NCI-H345 treated with DMSO at 0.1 percent for 48 hours (cell line): Measurements from ENCODE around the gene C2orf42.
"Not testable (repeated sequence)": the region's sequence is repeated elsewhere in the genome, so short reads cannot be mapped to it uniquely, and the experiment has no call there.

ENCODE experiments used
- DNase-seq: peaks from one replicate; lab custom pipeline; 2025; ENCODE audit not compliant: unreplicated experiment; lab: John Stamatoyannopoulos, UW

The C2orf42 gene

GRCh38 chr2:70104231-70105111 lies 86.3 kb downstream of the C2orf42 start:
- DNase-seq: no peak

GRCh38 chr2:70103531-70104061 lies 87.2 kb downstream of the C2orf42 start:
- no peak for DNase-seq

- not testable (repeated sequence) for DNase-seq
These were observed 88.4 kb downstream of the C2orf42 start for GRCh38 chr2:70102323-70102905.

- DNase-seq: not testable (repeated sequence)
These were observed 89.1 kb downstream of the C2orf42 start for GRCh38 chr2:70101686-70102085.

GRCh38 chr2:70101174-70101573 lies 89.6 kb downstream of the C2orf42 start:
- no peak for DNase-seq
